Cortex of kidney (tissue), 1 donor: ENCODE data around the gene ELOB.

Experiments
- DNase-seq: peaks from one replicate; lab custom pipeline; 2025; lab: John Stamatoyannopoulos, UW

ELOB gene

DNA sequence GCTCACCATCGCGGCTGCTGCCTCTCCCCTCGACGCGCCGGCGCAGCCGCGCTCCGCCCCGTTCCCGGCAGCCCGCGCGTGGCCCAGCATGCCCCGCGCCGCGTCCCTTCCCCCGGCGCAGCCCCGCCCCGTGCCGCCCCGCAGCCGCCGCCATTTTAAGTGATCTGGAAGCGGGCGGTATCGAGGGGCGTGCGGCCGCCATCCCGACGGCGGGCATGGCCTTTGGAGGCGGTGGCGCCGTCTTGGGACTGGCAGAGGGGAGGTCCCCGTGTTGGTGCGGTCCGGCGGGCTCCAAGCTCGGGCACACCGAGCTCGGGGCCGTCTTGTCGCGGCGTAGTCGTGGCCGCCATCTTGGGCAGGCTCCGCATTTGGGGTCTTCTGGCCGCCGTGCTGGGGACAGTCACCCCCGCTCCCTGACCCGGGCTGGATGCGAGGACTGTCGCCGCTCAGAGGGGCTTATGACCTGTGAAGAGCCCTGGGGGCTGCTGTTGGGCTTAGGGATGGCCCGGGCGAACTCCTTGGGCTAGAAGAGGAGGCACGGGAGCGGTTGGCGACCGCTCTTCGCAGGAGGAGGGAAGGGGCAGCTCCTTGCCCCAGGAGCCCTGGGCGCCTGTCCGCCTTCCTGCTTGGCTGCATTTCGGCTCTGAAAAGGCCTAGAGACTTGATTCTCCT lies at the start of gene ELOB:
TSS of gene ELOB (minus strand) at position 50 of the 672 bp plus-strand sequence. CDS start at position 9, 41 bp downstream.
- DNase-seq = peak; percentile 64

GRCh38 chr16:2825906-2826305 lies 48.8 kb upstream of the ELOB start:
- no peak for DNase-seq

GRCh38 chr16:2825049-2825742 lies 48.1 kb upstream of the ELOB start:
- DNase-seq = no peak

DNA sequence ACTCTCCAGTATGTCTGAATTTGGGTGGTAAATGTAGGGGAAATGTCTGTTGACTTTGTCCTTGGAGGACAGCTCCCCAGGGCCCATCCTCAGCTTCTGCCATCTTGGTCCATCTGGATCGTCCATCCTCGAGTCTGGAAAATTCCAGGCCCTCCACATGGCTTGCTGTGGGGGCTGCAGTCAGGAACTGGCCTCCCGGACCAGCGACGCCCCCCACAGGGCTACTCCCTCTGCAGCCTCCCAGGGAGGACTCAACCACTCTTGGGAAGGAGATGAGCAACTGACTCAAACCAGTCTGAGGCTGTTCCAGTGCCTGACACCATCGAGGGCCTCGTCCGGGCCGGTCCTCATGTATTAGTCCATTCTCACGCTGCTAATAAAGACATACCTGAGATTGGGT lies 47.5 kb upstream of the ELOB start:
- DNase-seq = no peak

DNA sequence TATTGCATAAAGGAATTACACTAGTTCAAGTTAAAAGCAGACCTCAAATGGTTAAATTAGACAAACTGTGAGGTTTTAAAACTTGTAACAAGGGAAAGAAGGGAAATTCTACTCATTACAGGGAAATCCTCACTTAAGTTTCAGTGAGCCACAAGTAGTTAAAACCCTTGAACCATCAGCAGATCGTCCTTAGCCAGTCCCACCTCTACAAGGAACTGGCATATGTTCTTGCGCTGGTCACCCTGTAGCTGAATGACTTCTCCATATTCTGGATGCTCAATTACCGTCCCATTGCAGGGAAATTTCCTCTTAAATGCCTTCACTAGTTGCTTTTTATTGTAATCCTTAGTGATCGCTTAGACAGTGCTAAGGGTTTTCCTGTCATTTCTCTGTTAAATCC lies 45.4 kb upstream of the ELOB start:
- no peak for DNase-seq

DNA sequence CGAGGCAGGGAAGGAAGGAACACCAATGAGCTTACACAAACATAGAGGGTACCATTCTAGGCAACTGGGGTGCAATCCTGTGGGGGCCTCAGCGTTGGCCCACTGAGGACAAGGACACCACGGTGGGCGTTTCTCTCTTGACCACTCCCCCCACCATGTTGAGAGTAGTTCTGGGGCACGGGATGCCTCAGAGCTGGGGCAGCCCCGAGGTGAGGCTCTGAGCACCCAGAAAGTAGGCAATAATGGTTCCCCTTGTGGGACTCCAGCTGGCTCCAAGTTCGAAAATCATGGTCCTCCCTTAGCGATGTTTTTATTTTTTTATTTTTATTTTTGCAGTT lies 45.0 kb upstream of the ELOB start:
- DNase-seq = no peak

GRCh38 chr16:2821487-2822157 lies 44.5 kb upstream of the ELOB start:
- no peak for DNase-seq

DNA sequence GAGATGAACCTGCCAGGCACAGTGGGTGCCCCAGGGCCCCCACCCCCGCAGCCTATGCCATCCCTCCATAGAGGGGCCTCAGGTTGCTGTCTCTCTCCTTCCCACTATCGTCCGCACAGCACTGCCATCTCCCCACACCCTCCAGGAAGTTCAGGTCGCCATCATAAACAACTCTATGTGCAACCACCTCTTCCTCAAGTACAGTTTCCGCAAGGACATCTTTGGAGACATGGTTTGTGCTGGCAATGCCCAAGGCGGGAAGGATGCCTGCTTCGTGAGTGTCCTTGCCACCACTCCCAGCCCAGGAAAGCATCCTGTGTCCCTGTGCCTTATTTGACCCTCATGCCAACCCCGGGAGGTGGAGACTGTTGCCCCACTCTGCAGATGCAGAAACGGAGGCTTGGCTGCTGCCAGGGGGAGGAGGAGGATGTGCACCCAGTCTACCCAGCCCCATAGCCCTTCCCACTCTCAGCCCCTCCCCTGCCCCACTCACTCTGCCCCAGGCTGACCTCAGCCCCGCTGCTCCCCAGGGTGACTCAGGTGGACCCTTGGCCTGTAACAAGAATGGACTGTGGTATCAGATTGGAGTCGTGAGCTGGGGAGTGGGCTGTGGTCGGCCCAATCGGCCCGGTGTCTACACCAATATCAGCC lies 43.9 kb upstream of the ELOB start:
- no peak for DNase-seq

- no peak for DNase-seq
Measured at GRCh38 chr16:2819939-2820835, 43.1 kb upstream of the ELOB start.

GRCh38 chr16:2819179-2819938 lies 42.3 kb upstream of the ELOB start:
- DNase-seq = no peak

GRCh38 chr16:2818272-2818876 lies 41.3 kb upstream of the ELOB start:
- DNase-seq = no peak

GRCh38 chr16:2817340-2818271 lies 40.5 kb upstream of the ELOB start:
- no peak for DNase-seq

DNA sequence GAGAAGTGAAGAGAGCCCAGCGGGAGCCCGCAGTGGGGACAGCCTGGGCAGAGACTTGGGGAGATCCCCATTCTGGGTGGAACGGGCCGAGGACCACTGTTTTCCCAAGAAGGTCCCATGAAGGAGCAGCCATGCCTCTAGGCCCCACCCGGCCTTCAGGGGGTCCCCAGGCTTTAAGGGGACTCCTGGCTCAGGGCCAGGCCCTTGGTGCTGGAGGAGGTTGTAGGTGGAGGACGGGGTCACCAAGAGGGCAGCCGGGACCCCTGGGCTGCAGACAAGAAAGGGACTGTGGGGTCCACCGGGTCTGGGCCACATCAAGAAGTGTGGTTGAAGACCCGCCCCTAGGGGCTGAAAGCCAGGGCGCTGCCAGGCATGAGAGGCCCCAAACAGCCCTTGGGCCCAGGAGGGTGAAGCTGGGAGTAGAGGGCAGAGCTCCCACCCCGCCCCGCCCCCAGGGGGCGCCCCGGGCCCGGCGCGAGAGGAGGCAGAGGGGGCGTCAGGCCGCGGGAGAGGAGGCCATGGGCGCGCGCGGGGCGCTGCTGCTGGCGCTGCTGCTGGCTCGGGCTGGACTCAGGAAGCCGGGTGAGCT lies 39.8 kb upstream of the ELOB start, which contains the start of gene PRSS21:
TSS of gene PRSS21 (plus strand) at position 487 of the 589 bp plus-strand sequence. CDS start at position 519, 32 bp downstream.
- no peak for DNase-seq

DNA sequence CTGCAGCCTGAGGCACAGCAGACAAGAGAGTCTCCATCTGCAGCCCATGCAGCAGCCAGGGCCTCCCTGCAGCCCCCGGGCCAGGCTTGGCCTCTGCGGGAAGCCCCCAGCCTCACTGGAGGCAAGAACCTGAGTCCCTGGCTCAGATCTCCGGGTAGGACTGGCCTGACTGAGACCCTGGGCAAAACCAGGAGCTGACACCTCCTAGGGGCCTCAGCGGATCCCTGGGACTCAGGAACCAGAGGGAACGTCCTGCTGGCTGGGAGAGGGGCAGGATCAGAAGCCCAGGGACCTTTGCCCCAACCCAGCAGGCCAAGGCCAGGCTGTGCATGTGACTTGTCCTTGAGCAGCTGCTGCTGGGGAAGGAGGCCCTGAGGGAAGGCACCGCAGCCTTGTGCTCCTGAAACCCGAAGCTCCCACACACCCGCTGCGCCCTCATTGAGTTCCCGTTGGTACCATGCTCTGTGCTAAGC lies 38.3 kb upstream of the ELOB start:
- no peak for DNase-seq

DNA sequence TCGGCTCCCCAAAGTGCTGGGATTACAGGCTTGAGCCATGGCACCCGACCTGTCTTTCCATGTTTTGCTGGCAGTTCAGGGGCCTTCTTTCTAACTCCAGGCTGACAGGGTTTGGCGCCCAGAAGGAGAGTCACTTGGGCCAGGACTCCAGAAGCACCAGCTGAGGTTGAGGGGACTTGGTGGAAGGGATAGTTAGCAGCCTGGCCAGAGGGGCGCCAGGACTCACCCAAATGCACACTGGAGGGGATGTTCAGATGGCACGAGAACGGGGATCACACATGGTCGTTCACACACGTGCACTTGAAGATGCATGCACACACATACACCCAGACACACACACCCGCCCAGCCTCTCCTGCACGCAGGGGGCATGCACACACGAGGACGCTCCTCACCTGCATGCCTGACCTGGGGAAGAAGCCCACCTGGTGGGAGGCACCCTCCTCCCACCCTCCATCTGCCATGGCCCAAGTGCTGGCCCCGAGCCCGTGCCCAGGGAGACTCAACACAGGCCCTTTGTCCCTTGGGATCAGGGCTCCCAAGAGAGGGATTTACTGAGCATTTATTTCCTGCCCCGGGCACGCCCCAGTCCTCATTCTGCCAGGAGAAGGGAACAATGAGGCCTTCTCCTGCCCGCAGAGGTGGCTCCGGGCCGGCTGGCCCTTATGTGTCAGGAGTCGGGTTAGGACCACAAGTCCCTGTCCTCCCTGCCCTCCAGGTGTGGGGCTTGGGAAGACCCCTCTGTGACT lies 37.6 kb upstream of the ELOB start:
- no peak for DNase-seq

GRCh38 chr16:2813771-2814221 lies 36.7 kb upstream of the ELOB start:
- DNase-seq = no peak

DNA sequence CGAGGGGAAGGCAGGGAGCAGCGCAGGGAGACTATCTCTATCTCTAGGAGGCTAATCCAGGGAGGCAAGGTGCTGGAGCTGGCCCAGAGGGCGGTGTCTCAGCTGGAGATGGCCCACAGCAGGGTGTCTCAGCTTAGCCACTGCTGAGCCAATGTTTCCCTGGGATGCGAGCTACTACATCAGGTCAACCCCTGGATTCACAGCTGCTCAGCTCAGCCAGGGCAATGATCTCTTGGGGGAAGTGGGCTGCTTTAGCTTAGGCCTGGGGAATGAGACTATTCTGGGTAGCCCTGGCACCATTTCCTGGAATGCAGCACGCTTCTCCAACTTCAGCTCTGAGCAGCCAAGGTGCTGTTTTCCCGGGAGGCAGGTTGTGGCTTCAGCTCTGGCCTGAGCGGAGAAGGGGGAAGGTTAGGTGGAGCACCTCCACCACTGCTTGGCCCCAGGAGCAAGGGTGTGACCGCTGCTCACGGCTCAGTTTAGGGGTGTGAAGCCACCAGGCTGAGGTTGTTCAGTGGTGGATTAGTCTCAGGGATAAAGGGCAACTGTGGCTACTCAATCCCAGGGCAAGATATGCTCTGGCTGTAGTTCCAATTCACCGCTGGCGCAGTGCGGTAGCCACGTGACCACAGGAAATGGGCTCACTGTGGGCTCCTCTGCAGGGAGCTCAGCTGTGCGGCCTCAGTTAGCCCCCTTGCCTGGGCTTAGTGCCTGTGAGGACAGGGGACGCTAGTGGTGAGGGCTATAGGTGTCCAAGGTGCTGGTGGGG lies 34.8 kb upstream of the ELOB start:
- DNase-seq = no peak
